Epithelial cell of proximal tubule (primary cell): ENCODE measurements around the gene MYOZ2. TPM values are rescaled to one million over a fixed set of nuclear protein-coding genes. Genes with fewer than 3 reads are reported as not detected.

Source experiments
- DNase-seq: peaks from one replicate; pipeline ENCODE4 v3.0.0-alpha.2; 2011; ENCODE audit warnings: low read depth
- H3K4me3 ChIP-seq: 2 replicates; pipeline ENCODE4 v1.5.1; 2011; ENCODE audit warnings: low read depth, mild to moderate bottlenecking, low read length
- total RNA-seq: library from RNA; depleted of rRNA; stranded (reverse); fragments of >200 nt; gene quantifications from 2 replicates; pipeline ENCODE4 v1.2.3, GENCODE V29; 2015
- TF ChIP-seq, protein P1 (sequence below): conservative IDR thresholded peaks from 2 replicates; pipeline ENCODE4 v1.5.1; 2012; ENCODE audit warnings: low read depth, mild to moderate bottlenecking, low read length

MYOZ2 gene
- total RNA-seq, 1 donor from 2014 or later, result 0.40 TPM

DNA sequence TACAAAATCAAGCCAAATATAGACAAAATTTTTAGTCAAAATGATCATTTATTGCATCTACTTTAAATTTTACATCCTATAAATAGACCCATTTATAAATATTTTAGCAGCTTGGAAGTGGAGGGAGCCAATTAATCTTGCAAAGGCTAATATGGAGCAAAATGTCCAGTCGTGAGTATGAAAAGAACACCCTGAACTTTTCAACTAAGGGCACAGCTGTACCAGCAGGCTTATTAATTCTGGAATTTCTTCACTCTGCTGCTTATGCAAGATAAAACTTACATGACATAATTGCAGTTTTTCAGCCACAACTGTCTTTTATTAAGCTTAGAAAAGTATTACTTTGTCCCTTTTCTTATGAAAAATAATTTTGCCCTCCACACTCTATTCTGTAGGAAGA, 54.0 kb downstream of the MYOZ2 start:
- DNase-seq, result no peak
- no peak overlapping the region for H3K4me3 ChIP-seq
- TF ChIP-seq, protein P1, sequence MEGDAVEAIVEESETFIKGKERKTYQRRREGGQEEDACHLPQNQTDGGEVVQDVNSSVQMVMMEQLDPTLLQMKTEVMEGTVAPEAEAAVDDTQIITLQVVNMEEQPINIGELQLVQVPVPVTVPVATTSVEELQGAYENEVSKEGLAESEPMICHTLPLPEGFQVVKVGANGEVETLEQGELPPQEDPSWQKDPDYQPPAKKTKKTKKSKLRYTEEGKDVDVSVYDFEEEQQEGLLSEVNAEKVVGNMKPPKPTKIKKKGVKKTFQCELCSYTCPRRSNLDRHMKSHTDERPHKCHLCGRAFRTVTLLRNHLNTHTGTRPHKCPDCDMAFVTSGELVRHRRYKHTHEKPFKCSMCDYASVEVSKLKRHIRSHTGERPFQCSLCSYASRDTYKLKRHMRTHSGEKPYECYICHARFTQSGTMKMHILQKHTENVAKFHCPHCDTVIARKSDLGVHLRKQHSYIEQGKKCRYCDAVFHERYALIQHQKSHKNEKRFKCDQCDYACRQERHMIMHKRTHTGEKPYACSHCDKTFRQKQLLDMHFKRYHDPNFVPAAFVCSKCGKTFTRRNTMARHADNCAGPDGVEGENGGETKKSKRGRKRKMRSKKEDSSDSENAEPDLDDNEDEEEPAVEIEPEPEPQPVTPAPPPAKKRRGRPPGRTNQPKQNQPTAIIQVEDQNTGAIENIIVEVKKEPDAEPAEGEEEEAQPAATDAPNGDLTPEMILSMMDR, result no peak

GRCh38 chr4:119190354-119190753, 54.7 kb downstream of the MYOZ2 start:
- no peak overlapping the region for H3K4me3 ChIP-seq
- TF ChIP-seq, protein P1, result no peak
- DNase-seq, result no peak

- DNase-seq, result no peak
- TF ChIP-seq, protein P1, result no peak
- H3K4me3 ChIP-seq, result no peak overlapping the region
Measured at GRCh38 chr4:119191505-119191904, 55.9 kb downstream of the MYOZ2 start.

GRCh38 chr4:119197772-119198212, 62.2 kb downstream of the MYOZ2 start:
- TF ChIP-seq, protein P1, result no peak
- no peak overlapping the region for H3K4me3 ChIP-seq
- no peak for DNase-seq

GRCh38 chr4:119204916-119205315, 69.3 kb downstream of the MYOZ2 start:
- no peak overlapping the region for H3K4me3 ChIP-seq
- DNase-seq, result no peak
- TF ChIP-seq, protein P1, result no peak

DNA sequence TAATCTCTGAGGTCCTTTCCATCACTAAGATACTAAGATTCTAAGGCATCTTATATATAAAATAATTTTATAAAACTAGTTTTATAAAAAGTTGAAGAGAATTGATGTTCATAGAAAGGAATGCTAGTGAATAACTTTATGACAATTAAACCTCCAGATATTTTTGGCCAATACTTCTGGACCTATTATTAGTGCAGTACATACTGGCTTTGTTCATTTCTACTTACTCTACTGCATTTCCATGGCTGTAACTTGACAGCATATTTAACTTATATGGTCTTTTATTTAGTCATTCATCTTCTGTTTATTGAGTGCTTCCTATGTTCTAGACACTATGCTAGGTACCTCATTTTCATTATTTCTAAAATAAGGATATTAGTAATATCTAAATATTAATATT, 70.1 kb downstream of the MYOZ2 start:
- TF ChIP-seq, protein P1, result no peak
- DNase-seq, result no peak
- H3K4me3 ChIP-seq, result no peak overlapping the region

GRCh38 chr4:119206178-119206577, 70.5 kb downstream of the MYOZ2 start:
- no peak overlapping the region for H3K4me3 ChIP-seq
- TF ChIP-seq, protein P1, result no peak
- DNase-seq, result no peak
